T-helper 2 cell treated with Interferon-gamma antibody and Interleukin-4, amounts not matched to agents 100 ng/mL and 5 ng/mL, for 36 hours (primary cell): ENCODE results near the gene DNAAF9. TPM values are rescaled to one million over a fixed set of nuclear protein-coding genes. Genes with fewer than 3 reads are reported as not detected.

Experiments used
- intact Hi-C: fragments of 100-400 bp; cut with micrococcal nuclease; formaldehyde crosslinking; loops from one replicate; pipeline ENCODE4 v1.15.1; 2023
- total RNA-seq: library from RNA; stranded (reverse); gene quantifications from 2 replicates; pipeline ENCODE4 v1.2.3, GENCODE V29; 2022

Gene DNAAF9
- total RNA-seq, 1 donor from 2014 or later: 3.4 TPM

- intact Hi-C loops: no loop called here
Observed at GRCh38 chr20:3380228-3381070, 27.0 kb downstream of the DNAAF9 start.

- intact Hi-C loops: no loop called here
Observed at GRCh38 chr20:3378138-3378537, 29.3 kb downstream of the DNAAF9 start.

- intact Hi-C loops: no loop called here
Observed at GRCh38 chr20:3377644-3378043, 29.8 kb downstream of the DNAAF9 start.

GRCh38 chr20:3374296-3374695 lies 33.2 kb downstream of the DNAAF9 start:
- intact Hi-C loops: no loop called here

GRCh38 chr20:3371754-3372153 lies 35.7 kb downstream of the DNAAF9 start:
- intact Hi-C loops: no loop called here

- intact Hi-C loops: no loop called here
Observed at GRCh38 chr20:3367089-3367488, 40.4 kb downstream of the DNAAF9 start.

GRCh38 chr20:3364323-3365013 lies 43.0 kb downstream of the DNAAF9 start:
- intact Hi-C loops: no loop called here

- intact Hi-C loops: no loop called here
Observed at GRCh38 chr20:3360752-3361151, 46.7 kb downstream of the DNAAF9 start.

- intact Hi-C loops: no loop called here
Observed at GRCh38 chr20:3358676-3359340, 48.7 kb downstream of the DNAAF9 start.

Other genes starting within 250 kb of the DNAAF9 start
- gene FASTKD5, start 247.8 kb downstream of the DNAAF9 start, total RNA-seq: 24.7 and 26.8 TPM in 2 replicates
- 8.4 and 9.4 TPM in 2 replicates for gene UBOX5, start 247.8 kb downstream of the DNAAF9 start, total RNA-seq
- gene LZTS3, start 234.1 kb downstream of the DNAAF9 start, total RNA-seq: 0.34 and 0.45 TPM in 2 replicates
- gene DDRGK1, start 203.0 kb downstream of the DNAAF9 start, total RNA-seq: 51.5 and 52.9 TPM in 2 replicates
- gene ITPA, start 198.2 kb downstream of the DNAAF9 start, total RNA-seq: 73.8 and 74.3 TPM in 2 replicates
- gene SLC4A11, start 168.5 kb downstream of the DNAAF9 start, total RNA-seq: 1.0 and 1.1 TPM in 2 replicates
- gene ATRN, start 63.3 kb upstream of the DNAAF9 start, total RNA-seq: 9.0 and 10.3 TPM in 2 replicates